CD4-positive, alpha-beta T cell treated with Interleukin-17A for 1 hour (primary cell): ENCODE results near the gene GASK1B.

Source experiments
- DNase-seq: peaks from one replicate; pipeline ENCODE4 v3.0.0-alpha.2; 2020

Gene GASK1B

DNA sequence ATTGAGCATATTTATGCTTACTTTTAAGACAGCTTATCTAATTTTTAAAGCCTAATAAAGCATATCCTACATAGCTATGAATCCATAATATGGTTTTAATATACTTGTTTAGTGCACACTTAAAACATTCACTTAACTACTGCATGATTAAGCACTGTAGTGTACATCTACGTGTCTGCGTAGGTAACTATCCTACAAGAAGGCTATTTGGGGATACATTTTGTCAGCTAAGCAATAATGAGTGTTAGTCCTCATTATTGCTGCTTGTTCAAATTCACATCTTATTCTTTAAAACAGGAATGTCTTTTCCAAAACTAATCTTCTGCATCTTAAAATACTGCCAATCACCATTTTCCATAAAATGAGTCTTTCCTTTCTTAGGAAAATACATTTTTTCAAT lies 38.6 kb downstream of the GASK1B start:
- DNase-seq = no peak

DNA sequence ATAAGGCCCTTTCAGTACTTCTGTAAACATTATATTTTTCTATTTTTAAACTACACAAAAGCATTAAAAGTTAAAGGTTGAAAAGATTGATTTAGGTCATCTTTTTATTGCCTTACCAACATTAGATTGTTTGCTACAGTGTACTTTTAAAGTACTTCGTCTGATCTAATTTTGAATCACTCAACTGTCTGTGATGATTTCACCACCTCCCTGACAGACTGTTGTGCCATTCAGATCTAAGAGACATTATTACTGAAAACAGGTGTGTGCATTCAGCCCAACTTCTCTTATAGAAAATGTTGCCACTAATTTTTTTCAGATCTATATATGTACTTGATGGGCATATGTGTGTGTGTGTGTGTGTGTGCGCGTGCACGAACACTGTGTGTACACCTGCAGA lies 39.3 kb downstream of the GASK1B start:
- no peak for DNase-seq

DNA sequence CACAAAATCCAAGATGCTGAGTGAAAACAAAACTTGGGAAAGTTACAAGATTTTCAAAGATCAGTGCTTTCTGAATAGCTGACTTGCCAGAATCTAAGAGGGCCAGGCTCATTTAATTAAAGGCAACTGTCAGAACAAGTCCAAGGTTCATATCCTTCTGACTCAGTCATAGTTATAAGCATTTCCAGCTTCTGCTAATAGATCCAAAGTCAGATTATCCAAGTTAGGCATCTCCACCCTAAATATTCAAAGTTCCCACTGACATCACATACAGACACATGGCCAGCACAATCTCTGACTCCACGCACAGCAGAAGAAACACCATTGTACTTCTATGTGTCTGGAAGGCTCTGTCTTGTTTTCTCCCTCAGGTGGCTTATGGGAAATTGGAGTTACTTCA lies 41.8 kb downstream of the GASK1B start:
- no peak for DNase-seq

DNA sequence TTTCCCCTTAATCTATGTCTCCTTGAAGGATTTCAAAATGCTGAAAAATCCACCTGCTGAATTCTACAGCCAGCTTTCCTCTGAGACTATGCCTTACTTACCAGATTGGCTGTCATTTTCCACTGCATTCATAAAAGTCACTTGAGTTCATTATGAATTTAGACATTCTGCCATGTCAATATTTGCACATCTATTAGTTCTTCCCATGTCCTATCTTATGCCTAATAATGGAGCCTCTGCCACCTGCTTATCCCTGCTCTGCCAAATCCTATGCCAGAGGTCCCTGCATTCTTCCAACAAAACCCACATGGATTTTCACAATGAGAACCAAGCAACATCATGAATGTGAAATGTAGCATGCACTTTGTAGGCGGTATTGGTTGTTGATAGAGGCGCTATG lies 42.6 kb downstream of the GASK1B start:
- no peak for DNase-seq

DNA sequence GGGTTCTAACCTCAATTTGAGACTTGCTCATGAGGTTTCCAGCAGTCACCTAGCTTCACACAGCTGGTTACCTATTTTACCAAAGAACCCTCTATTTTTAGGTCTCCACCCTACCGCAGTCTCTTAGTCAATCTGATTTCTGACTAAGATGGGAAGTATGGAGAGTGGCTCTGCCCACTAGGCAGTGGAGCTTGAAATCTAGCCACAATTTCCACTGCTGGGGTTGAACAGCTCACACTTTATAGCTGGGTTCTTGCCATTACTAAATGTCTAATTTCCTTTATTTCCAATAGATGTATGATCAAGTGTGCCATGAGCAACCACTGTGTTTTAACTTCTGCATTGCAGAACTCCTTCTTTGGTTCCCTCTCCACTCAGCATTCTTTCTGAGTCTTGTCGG lies 43.1 kb downstream of the GASK1B start:
- no peak for DNase-seq

DNA sequence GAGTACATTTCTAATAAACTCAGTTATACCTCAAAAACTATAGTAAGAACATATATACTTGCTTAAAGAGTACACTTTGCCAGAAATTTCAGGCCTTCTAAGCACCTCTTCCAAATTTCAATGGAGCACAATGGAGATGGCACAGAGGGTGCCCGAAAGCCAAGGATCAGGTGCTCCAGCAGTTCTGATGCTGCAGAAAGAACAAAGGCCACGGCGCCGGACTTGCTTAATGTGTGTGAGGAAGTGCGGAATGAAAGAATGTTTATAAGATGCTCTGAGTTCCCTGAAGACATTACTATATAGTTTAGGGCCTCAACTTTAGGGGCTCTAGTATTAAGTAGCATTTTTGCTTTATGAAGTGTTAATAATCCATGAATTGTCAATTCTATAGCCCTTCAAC lies 44.3 kb downstream of the GASK1B start:
- DNase-seq = no peak

DNA sequence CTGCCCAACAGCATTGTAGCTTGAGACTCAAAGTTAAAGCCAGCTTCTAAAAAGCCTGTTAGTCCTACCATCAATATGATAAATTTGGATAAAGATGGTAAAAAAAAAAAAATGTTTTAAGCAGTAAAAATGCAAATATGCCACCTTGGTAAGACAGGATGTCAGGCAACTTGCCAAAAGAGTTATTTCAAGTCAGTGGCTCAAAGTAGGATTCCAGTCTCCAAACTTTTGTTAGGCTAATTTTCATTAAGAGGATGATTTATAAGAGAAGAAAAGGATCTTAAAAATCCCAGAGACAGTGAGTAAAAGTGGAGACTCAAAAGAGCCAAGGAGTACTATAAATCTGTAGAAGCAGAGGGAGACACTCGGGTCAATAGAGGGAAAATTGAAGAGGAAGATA lies 47.5 kb downstream of the GASK1B start:
- no peak for DNase-seq
